ENCODE data around the gene OTOP3.

GRCh38 chr17:74920306-74920620 is 15.4 kb upstream of the OTOP3 start:
- TF ChIP-seq CTCF (IDR thresholded peaks at IDR 0.05 in 8 of 11, conservative IDR thresholded peaks at IDR 0.05 in 3 of 11) = no peak
- TF ChIP-seq POLR2AphosphoS5 (IDR thresholded peaks at IDR 0.05) = no peak
